Cardiac muscle cell (in vitro differentiated cells and primary cell): ENCODE measurements around the gene C11orf91. TPM values are rescaled to one million over a fixed set of nuclear protein-coding genes. Genes with fewer than 3 reads are reported as not detected.

Source experiments
- DNase-seq, 2 donors: peaks; one replicate each; pipeline versions ENCODE4 v3.0.0 to v3.0.0-alpha.2; 2010 to 2017; ENCODE audit warnings: low read depth in 1 of 2, low spot score in 1 of 2
- H3K27ac ChIP-seq: fragments of 200-600 bp; sonication (generic); 2 replicates; pipeline ENCODE4 v1.5.1; 2016
- H3K27me3 ChIP-seq: fragments of 200-600 bp; sonication (generic); 2 replicates; pipeline ENCODE4 v1.6.0; 2016; ENCODE audit warnings: control low read depth
- H3K36me3 ChIP-seq: fragments of 200-600 bp; sonication (generic); 2 replicates; pipeline ENCODE4 v1.5.1; 2016; ENCODE audit warnings: control low read depth
- H3K4me1 ChIP-seq: fragments of 200-600 bp; sonication (generic); 2 replicates; pipeline ENCODE4 v1.8.1; 2017; ENCODE audit warnings: low read depth, mild to moderate bottlenecking, mixed run types
- H3K4me3 ChIP-seq: fragments of 200-600 bp; sonication (generic); 2 replicates; pipeline ENCODE4 v1.5.1; 2016; ENCODE audit warnings: mild to moderate bottlenecking
- H3K9me3 ChIP-seq: fragments of 200-600 bp; sonication (generic); 2 replicates; pipeline ENCODE4 v1.5.1; 2017; ENCODE audit warnings: low read depth, mild to moderate bottlenecking, control low read depth
- polyA plus RNA-seq: library from polyadenylated mRNA; unstranded; fragments of >200 nt; fragmentation: Nextera tagmentation; extraction: Ambion mirVana; gene quantifications from 2 replicates; pipeline ENCODE4 v1.2.1, GENCODE V29; 2016
- total RNA-seq: library from RNA; depleted of rRNA; stranded (reverse); fragments of >200 nt; gene quantifications from 2 replicates; pipeline ENCODE4 v1.2.3, GENCODE V29; 2016
- TF ChIP-seq, protein P1 (sequence below): IDR thresholded peaks from 2 replicates; pipeline ENCODE4 v1.5.1; 2012; ENCODE audit warnings: low read depth, mild to moderate bottlenecking, low read length

The C11orf91 gene
- total and polyA plus RNA-seq, 2 experiments from 2014 or later, result 0.23 TPM; not detected in 1

DNA sequence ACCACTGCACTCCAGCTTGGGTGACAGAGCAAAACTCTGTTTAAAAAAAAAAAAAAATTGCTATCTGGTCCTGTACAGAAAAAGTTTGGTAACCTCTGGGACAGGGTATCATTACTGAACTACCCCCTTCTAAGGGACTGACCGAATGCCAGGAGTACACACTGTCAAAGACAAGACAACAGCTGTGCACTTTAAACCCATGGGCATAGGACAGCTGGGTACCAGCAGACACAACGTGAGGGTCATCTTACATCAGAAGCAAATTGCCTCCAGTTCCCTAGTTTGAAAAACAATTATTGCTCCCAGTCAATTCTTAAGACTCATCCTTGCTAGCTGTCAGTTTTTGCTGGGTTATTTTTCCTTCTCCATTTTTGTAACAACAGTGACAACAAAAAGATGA lies 17.8 kb upstream of the C11orf91 start:
- no peaks in the 10 kb centered on the region for H3K27me3 ChIP-seq
- H3K9me3 ChIP-seq, result no peaks in the 10 kb centered on the region
- no peak overlapping the region for H3K4me3 ChIP-seq
- H3K36me3 ChIP-seq, result peaks cover 12% of the 10 kb centered on the region
- H3K27ac ChIP-seq, result no peak overlapping the region
- no peak for DNase-seq
- TF ChIP-seq, protein P1, sequence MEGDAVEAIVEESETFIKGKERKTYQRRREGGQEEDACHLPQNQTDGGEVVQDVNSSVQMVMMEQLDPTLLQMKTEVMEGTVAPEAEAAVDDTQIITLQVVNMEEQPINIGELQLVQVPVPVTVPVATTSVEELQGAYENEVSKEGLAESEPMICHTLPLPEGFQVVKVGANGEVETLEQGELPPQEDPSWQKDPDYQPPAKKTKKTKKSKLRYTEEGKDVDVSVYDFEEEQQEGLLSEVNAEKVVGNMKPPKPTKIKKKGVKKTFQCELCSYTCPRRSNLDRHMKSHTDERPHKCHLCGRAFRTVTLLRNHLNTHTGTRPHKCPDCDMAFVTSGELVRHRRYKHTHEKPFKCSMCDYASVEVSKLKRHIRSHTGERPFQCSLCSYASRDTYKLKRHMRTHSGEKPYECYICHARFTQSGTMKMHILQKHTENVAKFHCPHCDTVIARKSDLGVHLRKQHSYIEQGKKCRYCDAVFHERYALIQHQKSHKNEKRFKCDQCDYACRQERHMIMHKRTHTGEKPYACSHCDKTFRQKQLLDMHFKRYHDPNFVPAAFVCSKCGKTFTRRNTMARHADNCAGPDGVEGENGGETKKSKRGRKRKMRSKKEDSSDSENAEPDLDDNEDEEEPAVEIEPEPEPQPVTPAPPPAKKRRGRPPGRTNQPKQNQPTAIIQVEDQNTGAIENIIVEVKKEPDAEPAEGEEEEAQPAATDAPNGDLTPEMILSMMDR, result no peak
- peaks cover 9% of the 10 kb centered on the region for H3K4me1 ChIP-seq

DNA sequence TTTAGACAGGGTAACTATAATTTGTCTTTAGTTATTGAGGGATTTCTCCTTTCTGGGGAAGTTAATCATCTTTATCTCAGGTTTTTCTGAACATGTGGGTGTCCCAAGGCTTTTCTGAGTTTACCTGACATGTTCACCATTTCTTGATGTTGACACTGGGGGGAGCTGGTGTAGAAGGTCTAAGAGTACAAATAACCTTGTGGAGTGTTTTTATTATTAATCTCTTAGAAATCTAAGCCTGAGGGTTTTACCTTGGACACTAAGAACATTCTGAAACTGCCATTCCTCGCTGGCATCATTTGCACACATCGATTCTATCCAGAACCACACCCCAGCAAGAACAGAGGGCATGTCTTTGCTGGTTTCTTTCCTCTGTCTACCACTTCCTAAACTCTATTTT lies 15.6 kb upstream of the C11orf91 start:
- H3K36me3 ChIP-seq, result peaks cover 7% of the 10 kb centered on the region
- DNase-seq, result peak in 1 of 2 donors; percentile 47
- no peak overlapping the region for H3K27ac ChIP-seq
- no peak overlapping the region for H3K4me3 ChIP-seq
- H3K9me3 ChIP-seq, result no peaks in the 10 kb centered on the region
- TF ChIP-seq, protein P1, result peak; percentile 50
- H3K27me3 ChIP-seq, result no peaks in the 10 kb centered on the region
- H3K4me1 ChIP-seq, result peaks cover 21% of the 10 kb centered on the region

DNA sequence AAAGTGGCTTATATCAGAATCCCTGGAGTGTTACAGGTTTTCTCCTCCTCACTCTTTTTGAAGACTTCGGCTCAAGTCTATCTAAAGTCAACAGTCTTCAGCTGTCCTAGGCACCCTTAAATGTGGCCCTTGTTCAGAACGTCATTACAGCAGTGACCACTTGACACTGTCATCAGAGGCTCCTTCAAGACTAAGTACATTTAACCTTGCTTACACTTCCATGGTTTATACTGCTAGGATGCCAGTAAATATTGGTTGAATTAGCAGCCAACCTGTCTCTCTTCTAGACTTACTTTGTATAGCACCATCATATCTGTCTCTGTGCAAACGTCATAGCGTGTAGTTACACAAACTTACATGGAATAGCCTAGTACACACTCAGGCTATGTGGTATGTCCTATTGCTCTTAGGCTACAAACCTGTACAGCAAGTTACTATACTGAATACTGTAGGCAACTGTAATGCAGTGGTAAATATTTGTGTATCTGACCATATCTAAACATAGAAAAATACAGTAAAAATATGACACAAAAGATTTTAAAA lies 13.3 kb upstream of the C11orf91 start:
- Histone ChIP-seq H3K9me3 (no peaks in the 10 kb centered on the region), H3K27me3 (no peaks in the 10 kb centered on the region), H3K4me3 (no peak overlapping the region), H3K4me1 (peaks cover 21% of the 10 kb centered on the region), H3K27ac (peak overlapping the region; percentile 32), H3K36me3 (peaks cover 13% of the 10 kb centered on the region)
- DNase-seq, result peak in 1 of 2 donors; percentile 36
- TF ChIP-seq, protein P1, result no peak

DNA sequence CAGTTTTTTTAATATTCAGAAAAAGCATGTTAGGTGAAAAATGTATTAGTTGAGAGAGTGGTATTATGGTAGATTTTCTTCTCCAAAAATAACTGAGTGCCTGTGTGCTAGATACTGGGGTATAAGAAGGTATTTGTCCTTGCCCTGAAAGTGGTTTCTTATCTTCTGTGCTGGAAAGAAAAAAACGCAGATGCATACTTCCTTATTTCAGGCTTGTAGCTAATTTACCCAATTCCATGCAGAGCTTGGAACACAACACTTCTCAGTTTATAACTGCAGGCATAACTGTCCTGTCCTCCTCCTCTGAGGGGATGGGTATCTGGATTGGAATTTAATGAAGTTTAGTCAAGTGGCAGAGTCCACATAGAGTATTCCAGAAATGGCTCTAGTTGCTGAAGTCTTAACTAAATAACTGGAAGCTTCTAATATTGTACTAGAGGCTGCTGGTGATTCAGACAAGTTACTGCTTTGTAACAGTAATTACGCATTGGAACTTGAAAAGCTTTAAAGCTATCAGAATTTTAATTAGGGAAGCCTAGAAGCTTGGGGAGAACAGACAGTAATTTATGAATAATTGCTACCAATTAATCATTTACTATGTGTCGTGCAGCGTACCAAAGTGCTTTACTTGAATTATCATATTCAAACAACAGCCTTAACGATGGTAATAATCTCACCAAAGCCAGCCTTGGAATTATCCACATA lies 12.7 kb upstream of the C11orf91 start:
- no peaks in the 10 kb centered on the region for H3K27me3 ChIP-seq
- TF ChIP-seq, protein P1, result no peak
- H3K9me3 ChIP-seq, result no peaks in the 10 kb centered on the region
- H3K27ac ChIP-seq, result peak overlapping the region; percentile 32
- peaks cover 21% of the 10 kb centered on the region for H3K4me1 ChIP-seq
- DNase-seq, result peak in 1 of 2 donors; percentile 50
- H3K36me3 ChIP-seq, result peaks cover 13% of the 10 kb centered on the region
- no peak overlapping the region for H3K4me3 ChIP-seq

DNA sequence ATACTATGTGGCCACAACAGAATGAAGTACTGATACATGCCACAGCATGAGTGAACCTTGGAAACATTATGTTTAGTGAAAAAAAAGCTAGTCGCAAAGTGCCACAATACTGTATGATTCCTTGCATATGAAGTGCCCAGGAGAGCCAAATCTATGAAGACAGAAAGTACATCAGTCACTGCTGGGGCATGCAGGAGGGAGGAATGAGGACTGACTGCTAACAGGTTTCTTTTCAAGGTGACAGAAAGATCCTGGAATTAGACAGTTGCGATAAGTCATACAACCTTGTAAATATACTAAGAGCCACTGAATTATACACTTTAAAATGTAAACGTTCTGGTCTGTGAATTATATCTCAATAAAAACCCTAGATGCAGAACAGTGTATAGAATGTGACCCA lies 11.8 kb upstream of the C11orf91 start:
- H3K9me3 ChIP-seq, result no peaks in the 10 kb centered on the region
- no peak for DNase-seq
- H3K27ac ChIP-seq, result no peak overlapping the region
- peaks cover 13% of the 10 kb centered on the region for H3K36me3 ChIP-seq
- H3K4me3 ChIP-seq, result no peak overlapping the region
- peaks cover 21% of the 10 kb centered on the region for H3K4me1 ChIP-seq
- no peaks in the 10 kb centered on the region for H3K27me3 ChIP-seq
- TF ChIP-seq, protein P1, result no peak
